SK-N-SH treated with all-trans-retinoic acid at 6 μM for 48 hours (cell line): Measurements from ENCODE around the gene GOT2.

ENCODE experiments used
- ATAC-seq: fragments of 200-7000 bp; cut with Tn5 transposase; 3 replicates; pipeline ENCODE4 v1.9.1; 2020; ENCODE audit warnings: mild to moderate bottlenecking, moderate library complexity
- ARNTL ChIP-seq: fragments of 450-650 bp; formaldehyde crosslinking; IDR thresholded peaks from 2 replicates; pipeline ENCODE4 v1.5.0; 2020; ENCODE audit warnings: low read depth, mild to moderate bottlenecking, moderate library complexity, borderline replicate concordance
- BACH2 ChIP-seq: fragments of 250-450 bp; sonication (Bioruptor Pico); IDR thresholded peaks from 2 replicates; pipeline ENCODE4 v1.9.0; 2021; ENCODE audit warnings: mild to moderate bottlenecking, borderline replicate concordance
- CREB5 ChIP-seq: fragments of 250-450 bp; sonication (Bioruptor Pico); IDR thresholded peaks from 2 replicates; pipeline ENCODE4 v1.5.1; 2020; ENCODE audit warnings: low read depth, mild to moderate bottlenecking, moderate library complexity
- CSRNP3 ChIP-seq: fragments of 250-450 bp; sonication (Bioruptor Pico); IDR thresholded peaks from 2 replicates; pipeline ENCODE4 v1.5.1; 2021; ENCODE audit warnings: mild to moderate bottlenecking, moderate library complexity
- ESRRG ChIP-seq: fragments of 250-450 bp; sonication (Bioruptor Pico); IDR thresholded peaks from 2 replicates; pipeline ENCODE4 v1.6.1; 2021; ENCODE audit warnings: mild to moderate bottlenecking
- GLIS3 ChIP-seq: fragments of 250-450 bp; sonication (Bioruptor Pico); IDR thresholded peaks from 2 replicates; pipeline ENCODE4 v1.5.0; 2020; ENCODE audit warnings: mild to moderate bottlenecking, moderate library complexity
- ISL1 ChIP-seq: fragments of 250-450 bp; sonication (Bioruptor Pico); IDR thresholded peaks from 2 replicates; pipeline ENCODE4 v2.1.2; 2022; ENCODE audit warnings: mild to moderate bottlenecking, moderate library complexity
- OSR1 ChIP-seq: fragments of 250-450 bp; sonication (Bioruptor Pico); IDR thresholded peaks from 2 replicates; pipeline ENCODE4 v1.8.0; 2022; ENCODE audit warnings: moderate library complexity, mild to moderate bottlenecking, inconsistent platforms
- PATZ1 ChIP-seq: fragments of 250-450 bp; sonication (Bioruptor Pico); IDR thresholded peaks from 2 replicates; pipeline ENCODE4 v1.8.0; 2020; ENCODE audit warnings: mild to moderate bottlenecking, moderate library complexity, borderline replicate concordance
- POU6F1 ChIP-seq: fragments of 250-450 bp; sonication (Bioruptor Pico); IDR thresholded peaks from 2 replicates; pipeline ENCODE4 v1.8.0; 2021; ENCODE audit warnings: low read depth, mild to moderate bottlenecking, moderate library complexity, borderline replicate concordance
- RARB ChIP-seq: fragments of 250-450 bp; sonication (Bioruptor Pico); IDR thresholded peaks from 2 replicates; pipeline ENCODE4 v1.8.0; 2021; ENCODE audit warnings: mild to moderate bottlenecking, moderate library complexity
- TCF4 ChIP-seq: fragments of 250-450 bp; sonication (Bioruptor Pico); IDR thresholded peaks from 2 replicates; pipeline ENCODE4 v1.8.0; 2021; ENCODE audit warnings: mild to moderate bottlenecking, moderate library complexity, borderline replicate concordance
- ZFP3 ChIP-seq: fragments of 250-450 bp; sonication (Bioruptor Pico); IDR thresholded peaks from 2 replicates; pipeline ENCODE4 v1.5.0; 2020; ENCODE audit warnings: mild to moderate bottlenecking, moderate library complexity
- ZFP30 ChIP-seq: fragments of 450-650 bp; formaldehyde crosslinking; IDR thresholded peaks from 2 replicates; pipeline ENCODE4 v1.5.0; 2022; ENCODE audit warnings: mild to moderate bottlenecking, moderate library complexity
- ZNF565 ChIP-seq: fragments of 450-650 bp; formaldehyde crosslinking; conservative IDR thresholded peaks from 2 replicates; pipeline ENCODE4 v1.5.0; 2020; ENCODE audit warnings: low read depth, mild to moderate bottlenecking, moderate library complexity
- ZNF70 ChIP-seq: fragments of 450-650 bp; formaldehyde crosslinking; IDR thresholded peaks from 2 replicates; pipeline ENCODE4 v1.5.0; 2020; ENCODE audit warnings: mild to moderate bottlenecking, moderate library complexity
- ZNF8 ChIP-seq: fragments of 450-650 bp; formaldehyde crosslinking; IDR thresholded peaks from 2 replicates; pipeline ENCODE4 v1.5.0; 2020; ENCODE audit warnings: mild to moderate bottlenecking, moderate library complexity

Gene GOT2

GRCh38 chr16:58767581-58767980 lies 33.5 kb upstream of the GOT2 start:
- no peak for TF ChIP-seq ISL1 (CRISPR knock-in tag)
- TF ChIP-seq ESRRG = no peak
- TF ChIP-seq ZFP30 (CRISPR knock-in tag) = no peak
- no peak for TF ChIP-seq ZFP3
- TF ChIP-seq ZNF70 = no peak
- TF ChIP-seq RARB (CRISPR knock-in tag) = no peak
- no peak for TF ChIP-seq POU6F1 (CRISPR knock-in tag)
- no peak for TF ChIP-seq ZNF565 (CRISPR knock-in tag)
- no peak for TF ChIP-seq CSRNP3 (CRISPR knock-in tag)
- no peak for TF ChIP-seq GLIS3 (CRISPR knock-in tag)
- no peak for TF ChIP-seq PATZ1 (CRISPR knock-in tag)
- no peak for TF ChIP-seq TCF4 (CRISPR knock-in tag)
- no peak for TF ChIP-seq CREB5 (CRISPR knock-in tag)
- TF ChIP-seq ZNF8 (CRISPR knock-in tag) = no peak
- ATAC-seq = no peak

- TF ChIP-seq ZNF70 = no peak
- TF ChIP-seq RARB (CRISPR knock-in tag) = no peak
- TF ChIP-seq ZNF565 (CRISPR knock-in tag) = no peak
- no peak for TF ChIP-seq PATZ1 (CRISPR knock-in tag)
- TF ChIP-seq OSR1 = no peak
- TF ChIP-seq ZFP30 (CRISPR knock-in tag) = no peak
- TF ChIP-seq, all 23 proteins: peak for 0
- ATAC-seq = no peak
Measured at GRCh38 chr16:58756650-58757332, 22.7 kb upstream of the GOT2 start.

GRCh38 chr16:58755989-58756649 lies 22.0 kb upstream of the GOT2 start:
- TF ChIP-seq ESRRG (no peak), ISL1 (CRISPR knock-in tag) (no peak), PATZ1 (CRISPR knock-in tag) (no peak), ZFP3 (no peak), ARNTL (no peak), BACH2 (no peak)
- ATAC-seq = peak; percentile 99
